ENCODE data around the gene CRIP1.
A peak's percentile ranks its signal among the peaks of the same experiment; 100 is the strongest.

The CRIP1 gene

GRCh38 chr14:105495101-105495989, 8.7 kb downstream of the CRIP1 start:
- Mint-ChIP-seq H3K9me3 (peaks cover 0 to 2% of the 10 kb centered on the region in 2 donors), H3K36me3 (peaks cover 16 to 18% of the 10 kb centered on the region in 2 donors), H3K27me3 (no peaks in the 10 kb centered on the region), H3K27ac (no peak overlapping the region), H3K4me3 (no peak overlapping the region), H3K4me1 (peaks cover 6 to 8% of the 10 kb centered on the region in 2 donors)
- ATAC-seq (replicated peaks) (no peak), DNase-seq (no peak)

- H3K27me3 Mint-ChIP-seq: no peaks in the 10 kb centered on the region
- H3K36me3 Mint-ChIP-seq: peaks cover 16 to 22% of the 10 kb centered on the region in 2 donors
- ATAC-seq (replicated peaks): no peak
Observed at GRCh38 chr14:105495990-105496830, 9.5 kb downstream of the CRIP1 start.

GRCh38 chr14:105496831-105497591, 10.3 kb downstream of the CRIP1 start:
- H3K9me3 Mint-ChIP-seq: no peaks in the 10 kb centered on the region
- no peaks in the 10 kb centered on the region for H3K27me3 Mint-ChIP-seq
- H3K36me3 Mint-ChIP-seq: peaks cover 16 to 20% of the 10 kb centered on the region in 2 donors
- no peak for ATAC-seq (replicated peaks)
- no peak for DNase-seq
- H3K4me1 Mint-ChIP-seq: peaks cover 2 to 7% of the 10 kb centered on the region in 2 donors
- H3K27ac Mint-ChIP-seq: no peak overlapping the region
- no peak overlapping the region for H3K4me3 Mint-ChIP-seq

More at GRCh38 chr14:105495990-105496830, 9.5 kb downstream of the CRIP1 start:
- Mint-ChIP-seq H3K4me3 (no peak overlapping the region), H3K27ac (no peak overlapping the region), H3K4me1 (peaks cover 6 to 11% of the 10 kb centered on the region in 2 donors), H3K9me3 (peaks cover 0 to 2% of the 10 kb centered on the region in 2 donors)
- DNase-seq: no peak

GRCh38 chr14:105497671-105498429, 11.2 kb downstream of the CRIP1 start:
- ATAC-seq (replicated peaks): no peak

GRCh38 chr14:105498430-105499255, 12.0 kb downstream of the CRIP1 start:
- Mint-ChIP-seq H3K36me3 (peaks cover 13 to 16% of the 10 kb centered on the region in 2 donors), H3K9me3 (no peaks in the 10 kb centered on the region), H3K27ac (peak overlapping the region; percentile 31), H3K27me3 (peaks cover 8 to 10% of the 10 kb centered on the region in 2 donors), H3K4me1 (peaks cover 5 to 6% of the 10 kb centered on the region in 2 donors), H3K4me3 (no peak overlapping the region)
- no peak for DNase-seq
- ATAC-seq (replicated peaks): no peak

More at GRCh38 chr14:105497671-105498429, 11.2 kb downstream of the CRIP1 start:
- peak overlapping the region; percentile 27 for H3K27ac Mint-ChIP-seq
- H3K27me3 Mint-ChIP-seq: peaks cover 4 to 5% of the 10 kb centered on the region in 2 donors
- peaks cover 3 to 6% of the 10 kb centered on the region in 2 donors for H3K4me1 Mint-ChIP-seq
- DNase-seq: no peak
- H3K4me3 Mint-ChIP-seq: no peak overlapping the region
- peaks cover 16 to 20% of the 10 kb centered on the region in 2 donors for H3K36me3 Mint-ChIP-seq
- no peaks in the 10 kb centered on the region for H3K9me3 Mint-ChIP-seq

- ATAC-seq (replicated peaks): no peak
- Mint-ChIP-seq H3K4me1 (peaks cover 5 to 6% of the 10 kb centered on the region in 2 donors), H3K36me3 (peaks cover 13 to 16% of the 10 kb centered on the region in 2 donors), H3K27ac (peak overlapping the region; percentile 47), H3K9me3 (no peaks in the 10 kb centered on the region), H3K4me3 (no peak overlapping the region), H3K27me3 (peaks cover 8 to 11% of the 10 kb centered on the region in 2 donors)
- DNase-seq: no peak
Observed at GRCh38 chr14:105499256-105500035, 12.8 kb downstream of the CRIP1 start.

GRCh38 chr14:105500036-105500725, 13.5 kb downstream of the CRIP1 start:
- H3K27ac Mint-ChIP-seq: peak overlapping the region; percentile 65
- no peaks in the 10 kb centered on the region for H3K9me3 Mint-ChIP-seq
- peaks cover 13 to 16% of the 10 kb centered on the region in 2 donors for H3K36me3 Mint-ChIP-seq
- DNase-seq (no peak), ATAC-seq (replicated peaks) (no peak)
- no peak overlapping the region for H3K4me3 Mint-ChIP-seq
- peaks cover 5 to 6% of the 10 kb centered on the region in 2 donors for H3K4me1 Mint-ChIP-seq
- H3K27me3 Mint-ChIP-seq: peaks cover 8 to 11% of the 10 kb centered on the region in 2 donors

- H3K36me3 Mint-ChIP-seq: peaks cover 13 to 16% of the 10 kb centered on the region in 2 donors
- no peak for ATAC-seq (replicated peaks)
- H3K4me1 Mint-ChIP-seq: peaks cover 5 to 6% of the 10 kb centered on the region in 2 donors
- peak overlapping the region; percentile 65 for H3K27ac Mint-ChIP-seq
- peaks cover 8 to 11% of the 10 kb centered on the region in 2 donors for H3K27me3 Mint-ChIP-seq
- H3K9me3 Mint-ChIP-seq: no peaks in the 10 kb centered on the region
- no peak for DNase-seq
- H3K4me3 Mint-ChIP-seq: no peak overlapping the region
Observed at GRCh38 chr14:105500726-105501101, 14.0 kb downstream of the CRIP1 start.

- no peak for DNase-seq
- no peaks in the 10 kb centered on the region for H3K9me3 Mint-ChIP-seq
- H3K36me3 Mint-ChIP-seq: peaks cover 13 to 16% of the 10 kb centered on the region in 2 donors
- peaks cover 8 to 11% of the 10 kb centered on the region in 2 donors for H3K27me3 Mint-ChIP-seq
- no peak overlapping the region for H3K4me3 Mint-ChIP-seq
- no peak for ATAC-seq (replicated peaks)
- no peak overlapping the region for H3K27ac Mint-ChIP-seq
- H3K4me1 Mint-ChIP-seq: peaks cover 5 to 6% of the 10 kb centered on the region in 2 donors
Observed at GRCh38 chr14:105501504-105502291, 15.0 kb downstream of the CRIP1 start.

GRCh38 chr14:105502446-105503295, 16.0 kb downstream of the CRIP1 start:
- H3K4me3 Mint-ChIP-seq: no peak overlapping the region
- peak overlapping the region; percentile 10 for H3K27ac Mint-ChIP-seq
- H3K27me3 Mint-ChIP-seq: peaks cover 9 to 18% of the 10 kb centered on the region in 2 donors
- no peak for ATAC-seq (replicated peaks)
- H3K36me3 Mint-ChIP-seq: peaks cover 10 to 16% of the 10 kb centered on the region in 2 donors
- H3K9me3 Mint-ChIP-seq: no peaks in the 10 kb centered on the region
- H3K4me1 Mint-ChIP-seq: peaks cover 5 to 6% of the 10 kb centered on the region in 2 donors
- no peak for DNase-seq

Data from stimulated activated naive B cell treated with anti-CD40 and anti-IgM and Interleukin-4, amounts not matched to agents 10 μg/mL and 1 μg/mL and 100 μg/mL, for 72 hours (primary cell).